MM.1S (cell line): ENCODE measurements around the gene FZR1.

Experiments used
- DNase-seq: peaks from one replicate; pipeline ENCODE4 v3.0.0-alpha.2; 2015
- H2AFZ ChIP-seq: fragments of 300-600 bp; sonication (generic); 2 replicates; pipeline ENCODE4 v1.6.0; 2016; ENCODE audit warnings: antibody characterized with exemption, low read length
- H3F3A ChIP-seq: fragments of 300-600 bp; sonication (generic); 2 replicates; pipeline ENCODE4 v1.6.1; 2016; ENCODE audit warnings: mild to moderate bottlenecking, antibody characterized with exemption, low read length, moderate library complexity, mixed read lengths; ENCODE audit not compliant: insufficient read depth
- H3K27ac ChIP-seq: fragments of 300-600 bp; sonication (generic); 2 replicates; pipeline ENCODE4 v1.5.1; 2016; ENCODE audit warnings: mild to moderate bottlenecking, low read length
- H3K27me3 ChIP-seq: fragments of 300-600 bp; sonication (generic); replicated peaks from 2 replicates; pipeline ENCODE4 v1.6.0; 2016; ENCODE audit warnings: low read length; ENCODE audit not compliant: insufficient read depth
- H3K36me3 ChIP-seq: fragments of 300-600 bp; sonication (generic); replicated peaks from 2 replicates; pipeline ENCODE4 v1.6.1; 2016; ENCODE audit warnings: mild to moderate bottlenecking, low read length, mixed read lengths; ENCODE audit not compliant: insufficient read depth
- H3K4me1 ChIP-seq: fragments of 300-600 bp; sonication (generic); 2 replicates; pipeline ENCODE4 v1.6.1; 2016; ENCODE audit warnings: low read length, mixed read lengths
- H3K4me2 ChIP-seq: fragments of 300-600 bp; sonication (generic); 2 replicates; pipeline ENCODE4 v1.6.0; 2016; ENCODE audit warnings: low read depth, low read length
- H3K4me3 ChIP-seq: fragments of 300-600 bp; sonication (generic); 2 replicates; pipeline ENCODE4 v1.5.1; 2016; ENCODE audit warnings: low read length, mixed read lengths
- H3K79me2 ChIP-seq: fragments of 300-600 bp; sonication (generic); 2 replicates; pipeline ENCODE4 v1.6.1; 2016; ENCODE audit warnings: mixed run types, low read length, mixed read lengths
- H3K9ac ChIP-seq: fragments of 300-600 bp; sonication (generic); 2 replicates; pipeline ENCODE4 v1.6.1; 2016; ENCODE audit warnings: low read length, mixed read lengths
- H3K9me2 ChIP-seq: fragments of 300-600 bp; sonication (generic); replicated peaks from 2 replicates; pipeline ENCODE4 v1.6.1; 2016; ENCODE audit warnings: mild to moderate bottlenecking, low read length, mixed read lengths; ENCODE audit not compliant: insufficient read depth
- H3K9me3 ChIP-seq: fragments of 300-600 bp; sonication (generic); replicated peaks from 2 replicates; pipeline ENCODE4 v1.6.1; 2016; ENCODE audit warnings: mild to moderate bottlenecking, low read length, mixed read lengths; ENCODE audit not compliant: insufficient read depth
- H4K20me1 ChIP-seq: fragments of 300-600 bp; sonication (generic); 2 replicates; pipeline ENCODE4 v1.6.1; 2016; ENCODE audit warnings: mild to moderate bottlenecking, low read length, moderate library complexity, mixed read lengths; ENCODE audit not compliant: insufficient read depth
- CTCF ChIP-seq: fragments of 300-600 bp; sonication (generic); IDR thresholded peaks from 2 replicates; pipeline ENCODE4 v1.5.1; 2016; ENCODE audit warnings: antibody characterized with exemption, low read length, mixed read lengths
- EZH2 ChIP-seq: fragments of 300-600 bp; sonication (generic); optimal IDR thresholded peaks from 2 replicates; pipeline ENCODE3; 2017; ENCODE audit warnings: low read depth, mild to moderate bottlenecking, antibody characterized with exemption, low read length, mixed read lengths
- EZH2phosphoT487 ChIP-seq: fragments of 300-600 bp; sonication (generic); IDR thresholded peaks from 2 replicates; pipeline ENCODE4 v1.6.1; 2018; ENCODE audit warnings: antibody characterized with exemption, low read length

FZR1 gene

DNA sequence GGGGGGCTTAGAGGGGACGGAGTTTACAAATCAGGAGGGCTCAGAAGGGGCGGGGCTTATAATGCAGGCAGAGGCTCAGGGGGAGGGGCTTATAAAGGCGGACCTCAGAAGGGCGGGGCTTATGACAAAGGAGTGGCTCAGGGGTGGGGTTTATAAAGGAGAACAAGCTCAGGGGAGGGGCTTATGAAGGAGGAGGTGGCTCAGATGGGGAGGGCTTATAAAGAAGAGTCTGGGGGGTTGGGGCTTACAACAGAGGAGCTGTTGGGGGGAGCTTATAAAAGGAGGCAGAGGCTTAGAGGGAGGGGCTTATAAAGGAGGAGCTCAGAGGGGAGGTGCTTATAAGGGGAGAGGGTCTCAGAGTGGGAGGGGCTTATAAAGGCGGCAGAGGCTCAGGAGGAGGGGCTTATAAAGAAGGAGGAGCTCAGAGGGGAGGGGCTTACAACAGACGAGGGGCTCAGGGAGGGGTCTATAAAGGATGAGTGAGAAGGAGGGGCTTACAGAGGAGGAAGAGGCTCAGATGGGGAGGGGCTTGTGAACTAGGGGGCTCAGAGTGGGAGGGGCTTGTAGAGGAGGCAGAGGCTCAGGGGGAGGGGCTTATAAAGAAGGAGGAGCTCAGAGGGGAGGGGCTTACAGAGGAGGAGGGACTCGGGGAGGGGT is 26.8 kb upstream of the FZR1 start:
- H3K4me2 ChIP-seq = no peak overlapping the region
- H3K4me3 ChIP-seq = no peak overlapping the region
- no peaks in the 10 kb centered on the region for H3K36me3 ChIP-seq
- H3K27me3 ChIP-seq = peaks cover 88% of the 10 kb centered on the region
- no peaks in the 10 kb centered on the region for H3K9me3 ChIP-seq
- H3K79me2 ChIP-seq = no peaks in the 10 kb centered on the region
- no peaks in the 10 kb centered on the region for H3F3A ChIP-seq
- H3K9me2 ChIP-seq = no peaks in the 10 kb centered on the region
- no peak overlapping the region for H2AFZ ChIP-seq
- no peaks in the 10 kb centered on the region for H3K4me1 ChIP-seq
- no peak overlapping the region for H3K9ac ChIP-seq
- DNase-seq = peak; percentile 26
- H4K20me1 ChIP-seq = no peaks in the 10 kb centered on the region
- H3K27ac ChIP-seq = no peak overlapping the region
- TF ChIP-seq EZH2 (no peak), EZH2phosphoT487 (no peak), CTCF (no peak)

GRCh38 chr19:3479834-3480215 is 26.3 kb upstream of the FZR1 start:
- no peak overlapping the region for H3K4me2 ChIP-seq
- no peak overlapping the region for H3K9ac ChIP-seq
- no peak for DNase-seq

GRCh38 chr19:3480383-3481091 is 25.6 kb upstream of the FZR1 start, which contains the start of gene SMIM24:
TSS of gene SMIM24 (minus strand) at chr19:3480525. CDS start at chr19:3480463, 62 bp downstream.
- Histone ChIP-seq H3K9me2 (no peaks in the 10 kb centered on the region), H3K36me3 (no peaks in the 10 kb centered on the region), H3K4me1 (no peaks in the 10 kb centered on the region), H3K79me2 (no peaks in the 10 kb centered on the region), H3K27me3 (peaks cover 81% of the 10 kb centered on the region), H3K4me2 (no peak within 1 kb of the TSS), H4K20me1 (no peaks in the 10 kb centered on the region), H3K4me3 (no peak within 1 kb of the TSS), H3K9ac (no peak within 1 kb of the TSS), H3F3A (no peaks in the 10 kb centered on the region), H2AFZ (no peak within 1 kb of the TSS), H3K9me3 (no peaks in the 10 kb centered on the region), H3K27ac (no peak within 1 kb of the TSS)
- DNase-seq = no peak
- no peak for TF ChIP-seq EZH2phosphoT487
- no peak for TF ChIP-seq EZH2

More at GRCh38 chr19:3479834-3480215, 26.3 kb upstream of the FZR1 start:
- no peaks in the 10 kb centered on the region for H3K9me3 ChIP-seq
- no peak overlapping the region for H3K27ac ChIP-seq
- no peak overlapping the region for H3K4me3 ChIP-seq
- peaks cover 88% of the 10 kb centered on the region for H3K27me3 ChIP-seq
- no peaks in the 10 kb centered on the region for H3K4me1 ChIP-seq
- no peaks in the 10 kb centered on the region for H4K20me1 ChIP-seq
- H3K79me2 ChIP-seq = no peaks in the 10 kb centered on the region
- no peaks in the 10 kb centered on the region for H3F3A ChIP-seq
- H2AFZ ChIP-seq = no peak overlapping the region
- H3K36me3 ChIP-seq = no peaks in the 10 kb centered on the region
- no peaks in the 10 kb centered on the region for H3K9me2 ChIP-seq
- no peak for TF ChIP-seq EZH2
- TF ChIP-seq EZH2phosphoT487 = no peak
- TF ChIP-seq CTCF = no peak
